ENCODE measurements around the gene SOD2.

- no peak for TF ChIP-seq CTCF (IDR thresholded peaks at IDR 0.05; ENCODE audit: poor library complexity, severe bottlenecking)
- TF ChIP-seq POLR2AphosphoS5 (IDR thresholded peaks at IDR 0.05): no peak
- no peak for TF ChIP-seq RAD21 (conservative IDR thresholded peaks at IDR 0.05)
- TF ChIP-seq TAF1 (IDR thresholded peaks at IDR 0.05; ENCODE audit: low read depth): no peak
- no peak for TF ChIP-seq SMC3 (conservative IDR thresholded peaks at IDR 0.05; ENCODE audit: poor library complexity)
- no peak for TF ChIP-seq EZH2 (IDR thresholded peaks at IDR 0.05; ENCODE audit: borderline replicate concordance, insufficient read depth, low read length, poor library complexity, severe bottlenecking)
- TF ChIP-seq REST (IDR thresholded peaks at IDR 0.05; ENCODE audit: borderline replicate concordance): no peak
- no peak for TF ChIP-seq EP300 (conservative IDR thresholded peaks at IDR 0.05; ENCODE audit: poor library complexity, severe bottlenecking)
These were observed 10.2 kb downstream of the SOD2 start for GRCh38 chr6:159682810-159683209.

Measured in neural cell (in vitro differentiated cells).